ENCODE measurements around the gene SELENOM. TPM values are rescaled to one million over a fixed set of nuclear protein-coding genes. Genes with fewer than 3 reads are reported as not detected.
A peak's percentile ranks its signal among the peaks of the same experiment; 100 is the strongest.

SELENOM gene
- total RNA-seq, 1 experiment from 2014 or later: 3.2 TPM

GRCh38 chr22:31153357-31153756 lies 46.0 kb upstream of the SELENOM start:
- POLR2A ChIA-PET (ENCODE audit: low non-redundant PET): interaction anchor here (0.6 kb wide), 1 partner anchor 757 kb away, joined by 9 read pairs; the partner anchor contains the start of gene SEC14L2
- CTCF ChIA-PET: interaction anchor here (0.7 kb wide), 1 partner anchor 160 kb away, joined by 4 read pairs; no protein-coding TSS in a partner anchor
- TF ChIP-seq EZH2 (IDR thresholded peaks at IDR 0.05; ENCODE audit: borderline replicate concordance, low read depth, low read length, poor library complexity, severe bottlenecking) (no peak), CTCF (conservative IDR thresholded peaks at IDR 0.05; ENCODE audit: low read depth, low read length) (no peak)
- Histone ChIP-seq H3K36me3 (ENCODE audit: insufficient read depth, low read length, poor library complexity, severe bottlenecking) (no peaks in the 10 kb centered on the region), H3K4me3 (ENCODE audit: low read depth, low read length, poor library complexity, severe bottlenecking) (no peak overlapping the region), H3K4me1 (ENCODE audit: insufficient read depth, low read length, poor library complexity, severe bottlenecking) (no peaks in the 10 kb centered on the region), H3K9me3 (ENCODE audit: low read depth, low read length, poor library complexity, severe bottlenecking) (no peaks in the 10 kb centered on the region), H3K27ac (ENCODE audit: low read depth, low read length, poor library complexity, severe bottlenecking) (no peak overlapping the region), H3K27me3 (replicated peaks; ENCODE audit: insufficient read depth, low read depth, low read length, poor library complexity) (no peaks in the 10 kb centered on the region)
- BruUV-seq (replicated peaks): no TSS peak
- DNase-seq (ENCODE audit: low spot score): no peak
- intact Hi-C loops (cut with micrococcal nuclease; ENCODE audit: unreplicated experiment): no loop called here

- Histone ChIP-seq H3K27ac (ENCODE audit: low read depth, low read length, poor library complexity, severe bottlenecking) (no peak overlapping the region), H3K4me3 (ENCODE audit: low read depth, low read length, poor library complexity, severe bottlenecking) (no peak overlapping the region), H3K4me1 (ENCODE audit: insufficient read depth, low read length, poor library complexity, severe bottlenecking) (no peaks in the 10 kb centered on the region), H3K36me3 (ENCODE audit: insufficient read depth, low read length, poor library complexity, severe bottlenecking) (no peaks in the 10 kb centered on the region), H3K9me3 (ENCODE audit: low read depth, low read length, poor library complexity, severe bottlenecking) (no peaks in the 10 kb centered on the region), H3K27me3 (replicated peaks; ENCODE audit: insufficient read depth, low read depth, low read length, poor library complexity) (no peaks in the 10 kb centered on the region)
- no peak for DNase-seq (ENCODE audit: low spot score)
- BruUV-seq (replicated peaks): no TSS peak
- TF ChIP-seq EZH2 (IDR thresholded peaks at IDR 0.05; ENCODE audit: borderline replicate concordance, low read depth, low read length, poor library complexity, severe bottlenecking) (no peak), CTCF (conservative IDR thresholded peaks at IDR 0.05; ENCODE audit: low read depth, low read length) (no peak)
- CTCF ChIA-PET: no interaction called here
- POLR2A ChIA-PET (ENCODE audit: low non-redundant PET): no interaction called here
- intact Hi-C loops (cut with micrococcal nuclease; ENCODE audit: unreplicated experiment): no loop called here
Measured at GRCh38 chr22:31151872-31152271, 44.5 kb upstream of the SELENOM start.

GRCh38 chr22:31150615-31151014 lies 43.2 kb upstream of the SELENOM start:
- H3K4me3 ChIP-seq (ENCODE audit: low read depth, low read length, poor library complexity, severe bottlenecking): no peak overlapping the region
- H3K36me3 ChIP-seq (ENCODE audit: insufficient read depth, low read length, poor library complexity, severe bottlenecking): no peaks in the 10 kb centered on the region
- no peak for TF ChIP-seq EZH2 (IDR thresholded peaks at IDR 0.05; ENCODE audit: borderline replicate concordance, low read depth, low read length, poor library complexity, severe bottlenecking)
- TF ChIP-seq CTCF (conservative IDR thresholded peaks at IDR 0.05; ENCODE audit: low read depth, low read length): peak; percentile 27; the same call in 1 of the 2 replicates
- DNase-seq (ENCODE audit: low spot score): no peak
- no TSS peak for BruUV-seq (replicated peaks)
- ChIA-PET CTCF (no interaction called here), POLR2A (ENCODE audit: low non-redundant PET) (no interaction called here)
- H3K27ac ChIP-seq (ENCODE audit: low read depth, low read length, poor library complexity, severe bottlenecking): no peak overlapping the region
- H3K27me3 ChIP-seq (replicated peaks; ENCODE audit: insufficient read depth, low read depth, low read length, poor library complexity): no peaks in the 10 kb centered on the region
- intact Hi-C loops (cut with micrococcal nuclease; ENCODE audit: unreplicated experiment): no loop called here
- H3K4me1 ChIP-seq (ENCODE audit: insufficient read depth, low read length, poor library complexity, severe bottlenecking): no peaks in the 10 kb centered on the region
- no peaks in the 10 kb centered on the region for H3K9me3 ChIP-seq (ENCODE audit: low read depth, low read length, poor library complexity, severe bottlenecking)

All from A673 (cell line).